GM12878 (cell line): Measurements from ENCODE around the gene LLPH. TPM values are rescaled to one million over a fixed set of nuclear protein-coding genes. Genes with fewer than 3 reads are reported as not detected.

Source experiments
- ATAC-seq: fragments of 200-7000 bp; cut with Tn5 transposase; 3 replicates; pipeline ENCODE4 v1.9.1; 2020; ENCODE audit warnings: mild to moderate bottlenecking, moderate library complexity
- Bru-seq: library from RNA; stranded (reverse); fragments of 400-500 nt; gene quantifications from one replicate; lab custom pipeline; 2021; lab: Mats Ljungman, UMichigan
- BruChase-seq, 2 experiments: library from RNA; stranded (reverse); fragments of 400-500 nt; gene quantifications; one replicate each; lab custom pipeline; 2021; lab: Mats Ljungman, UMichigan
- BruUV-seq: library from RNA; stranded (reverse); fragments of 400-500 nt; replicated peaks from 2 replicates; lab custom pipeline; 2021; lab: Mats Ljungman, UMichigan
- CTCF ChIA-PET: fragments of 300-600 bp; sonication (Branson Sonifier 250); formaldehyde crosslinking; extraction: SDS; loops from one replicate; lab custom pipeline; 2021; ENCODE audit warnings: inconsistent platforms; lab: Yijun Ruan, JAX
- POLR2A ChIA-PET: fragments of 350-600 bp; formaldehyde crosslinking; extraction: SDS; loops from one replicate; lab custom pipeline; 2021; ENCODE audit warnings: inconsistent platforms; lab: Charles Lee
- RAD21 ChIA-PET: fragments of 300-600 bp; sonication (Branson Sonifier 250); formaldehyde crosslinking; loops from one replicate; lab custom pipeline; 2023; ENCODE audit warnings: antibody characterized with exemption; ENCODE audit not compliant: unreplicated experiment; lab: Charles Lee
- SMC1A ChIA-PET: fragments of 300-600 bp; sonication (Branson Sonifier 250); formaldehyde crosslinking; loops from one replicate; lab custom pipeline; 2023; ENCODE audit not compliant: unreplicated experiment, uncharacterized antibody; lab: Charles Lee
- DNase-seq: peaks from one replicate; pipeline ENCODE4 v3.0.0-alpha.2; 2011; ENCODE audit warnings: low read depth, low spot score
- FAIRE-seq: peaks from 3 replicates; lab custom pipeline; 2011; peaks lifted over from hg19 to GRCh38; lab: Jason Lieb, UNC
- H2AFZ ChIP-seq: 2 replicates; pipeline ENCODE4 v1.6.0; 2011; ENCODE audit warnings: low read depth, low read length, control low read depth; ENCODE audit not compliant: control insufficient read depth
- H3K27ac ChIP-seq: 2 replicates; pipeline ENCODE4 v1.5.1; 2011; ENCODE audit warnings: control low read depth; ENCODE audit not compliant: control insufficient read depth, insufficient read depth
- H3K27me3 ChIP-seq, 2 experiments: replicated peaks in 1 of 2; 2 replicates each; pipeline versions ENCODE4 v1.6.0 to v1.6.1; 2011; ENCODE audit warnings: low read length in 1 of 2; ENCODE audit not compliant: control insufficient read depth in 2 of 2, insufficient read depth in 2 of 2
- H3K36me3 ChIP-seq, 2 experiments: 2 replicates each; pipeline ENCODE4 v1.5.1; 2011; ENCODE audit warnings: low read length in 1 of 2; ENCODE audit not compliant: control insufficient read depth in 2 of 2, insufficient read depth in 2 of 2
- H3K4me1 ChIP-seq: 2 replicates; pipeline ENCODE4 v1.6.1; 2011; ENCODE audit warnings: mild to moderate bottlenecking, low read length, moderate library complexity, mixed read lengths; ENCODE audit not compliant: control insufficient read depth, insufficient read depth
- H3K4me2 ChIP-seq: 2 replicates; pipeline ENCODE4 v1.6.0; 2011; ENCODE audit warnings: control low read depth; ENCODE audit not compliant: control insufficient read depth, insufficient read depth
- H3K4me3 ChIP-seq: fragments of 200-600 bp; sonication (generic); 2 replicates; pipeline ENCODE4 v1.5.1; 2016
- H3K79me2 ChIP-seq: 2 replicates; pipeline ENCODE4 v1.6.0; 2011; ENCODE audit warnings: low read length; ENCODE audit not compliant: control insufficient read depth, insufficient read depth
- H3K9ac ChIP-seq: 2 replicates; pipeline ENCODE4 v1.8.0; 2011; ENCODE audit warnings: low read length, control low read depth, mixed read lengths; ENCODE audit not compliant: control insufficient read depth, insufficient read depth
- H3K9me3 ChIP-seq: replicated peaks from 3 replicates; pipeline ENCODE4 v1.5.1; 2011; ENCODE audit warnings: mild to moderate bottlenecking, low read length; ENCODE audit not compliant: control insufficient read depth, insufficient read depth
- H4K20me1 ChIP-seq: 2 replicates; pipeline ENCODE4 v1.6.0; 2011; ENCODE audit not compliant: control insufficient read depth, insufficient read depth
- CUX1 ChIP-seq: IDR thresholded peaks from 2 replicates; pipeline ENCODE4 v1.6.1; 2012; ENCODE audit warnings: improper control_type of control experiment, low read depth, low read length; ENCODE audit not compliant: insufficient replicate concordance
- ELK1 ChIP-seq: IDR thresholded peaks from 2 replicates; pipeline ENCODE4 v1.6.1; 2012; ENCODE audit warnings: low read depth, low read length, improper control_type of control experiment
- JUNB ChIP-seq: IDR thresholded peaks from 2 replicates; pipeline ENCODE4 v1.6.1; 2016; ENCODE audit warnings: antibody characterized with exemption, mild to moderate bottlenecking
- MAX ChIP-seq: IDR thresholded peaks from 2 replicates; pipeline ENCODE4 v1.6.1; 2012; ENCODE audit warnings: low read depth, low read length, improper control_type of control experiment
- RBBP5 ChIP-seq: fragments of 200-600 bp; sonication (generic); conservative IDR thresholded peaks from 2 replicates; pipeline ENCODE4 v1.6.1; 2016
- USF1 ChIP-seq: IDR thresholded peaks from 2 replicates; pipeline ENCODE4 v1.6.1; 2011; ENCODE audit warnings: borderline replicate concordance, low read depth, mild to moderate bottlenecking, moderate library complexity, mixed read lengths, low read length; ENCODE audit not compliant: insufficient read depth; ENCODE audit errors: extremely low read length
- WRNIP1 ChIP-seq: IDR thresholded peaks from 2 replicates; pipeline ENCODE4 v1.6.1; 2011; ENCODE audit warnings: low read depth, low read length, improper control_type of control experiment, borderline replicate concordance
- ZBED1 ChIP-seq: IDR thresholded peaks from 2 replicates; pipeline ENCODE4 v1.6.1; 2016; ENCODE audit warnings: borderline replicate concordance
- WGBS: methylation state at CpG from one replicate; pipeline ENCODE4 v1.1.6; 2016; ENCODE audit warnings: low lambda C conversion rate; ENCODE audit not compliant: insufficient replicate concordance, insufficient coverage; ENCODE audit errors: missing lambda C conversion rate; 5-methylcytosine and 5-hydroxymethylcytosine counted together
- in situ Hi-C: fragments of 300-500 bp; cut with MboI; formaldehyde crosslinking; loops from 9 replicates; pipeline ENCODE4 v1.14.3; 2018; ENCODE audit warnings: mixed read lengths
- intact Hi-C: fragments of 100-400 bp; cut with micrococcal nuclease; formaldehyde crosslinking; loops from one replicate; pipeline ENCODE4 v1.14.2; 2022; ENCODE audit not compliant: unreplicated experiment
- long read RNA-seq, 2 experiments: library from polyadenylated mRNA; unstranded; transcript quantifications; one replicate each; pipeline ENCODE4 v2.0.0, GENCODE V29; 2019 to 2020
- polyA minus RNA-seq, 3 experiments: library from RNA; depleted of rRNA, polyadenylated mRNA; stranded (reverse); fragments of >200 nt; gene quantifications; 2 replicates each; pipeline ENCODE4 v1.2.3, GENCODE V29; 2011
- polyA plus RNA-seq, 11 experiments: library from polyadenylated mRNA; depleted of rRNA in 4 of 11; unstranded in 6 of 11; stranded (reverse) in 5 of 11; fragments of >200 nt; fragmentation: Nextera tagmentation in 4 of 11; fragmentation: Illumina TruSeq in 1 of 11; extraction: Ambion mirVana in 4 of 11; extraction: Trizol in 1 of 11; gene quantifications; 1 replicate in 1 of 11; 2 replicates in 10 of 11; pipeline versions ENCODE4 v1.2.1 to v1.2.3, GENCODE V29; 2011 to 2016; ENCODE audit warnings: inconsistent platforms in 2 of 11, missing spikeins in 2 of 11, low read depth in 1 of 11
- total RNA-seq, 4 experiments: library from RNA; depleted of rRNA in 3 of 4; stranded (reverse); fragments of >200 nt in 3 of 4; fragmentation: Illumina TruSeq in 1 of 4; extraction: Trizol in 1 of 4; gene quantifications; 2 replicates each; pipeline versions ENCODE4 v1.2.1 to v1.2.3, GENCODE V29; 2013 to 2021

The LLPH gene
- total RNA-seq (2013; cell fraction: nucleolus; rRNA removed) = 7.6 and 8.9 TPM in 2 replicates
- total RNA-seq (2014; rRNA removed) (15.2 and 18.1 TPM in 2 replicates), total RNA-seq (2014; rRNA removed; fragmentation: Illumina TruSeq; extraction: Trizol) (55.7 and 60.6 TPM in 2 replicates), total RNA-seq (2021) (26.5 and 29.3 TPM in 2 replicates), polyA plus RNA-seq (2011; rRNA removed) (24.7 and 47.0 TPM in 2 replicates), polyA plus RNA-seq (2014; fragmentation: Illumina TruSeq; extraction: Trizol) (80.2 and 102 TPM in 2 replicates), polyA plus RNA-seq (2014; fragmentation: Nextera tagmentation; extraction: Ambion mirVana) (100 to 1,000 TPM in 1 of 2 experiments, 10 to 100 TPM in 1; 96.1 to 107 TPM), polyA plus RNA-seq (2014; rRNA removed) (27.6 and 31.1 TPM in 2 replicates), polyA plus RNA-seq (2016; fragmentation: Nextera tagmentation; extraction: Ambion mirVana) (10 to 100 TPM; 82.5 to 83.4 TPM), polyA minus RNA-seq (2011; rRNA and poly(A)+ RNA removed) (1.8 and 2.4 TPM in 2 replicates), Bru-seq, nascent RNA (percentile 85 among the genes with signal in this experiment), BruChase-seq, experiment 1, labeled RNA remaining after a 6-hour chase (percentile 81 among the genes with signal in this experiment), BruChase-seq, experiment 2, labeled RNA remaining after a 2-hour chase (percentile 91 among the genes with signal in this experiment)
- polyA plus RNA-seq (2011; ENCODE audit: low read depth) = 24.3 TPM
- polyA plus RNA-seq (2011; cell fraction: cytosol; rRNA removed) = 4.5 and 4.6 TPM in 2 replicates
- 2.8 and 5.9 TPM in 2 replicates for polyA plus RNA-seq (2011; cell fraction: nucleus; rRNA removed)
- 31.6 and 47.3 TPM in 2 replicates for polyA plus RNA-seq (2012)
- 1.4 and 1.9 TPM in 2 replicates for polyA minus RNA-seq (2011; cell fraction: cytosol; rRNA and poly(A)+ RNA removed)
- polyA minus RNA-seq (2011; cell fraction: nucleus; rRNA and poly(A)+ RNA removed) = 2.9 and 4.2 TPM in 2 replicates
- long read RNA-seq, experiment 1, full-length matches to known transcripts = 39 of 40 reads
- long read RNA-seq, experiment 1, partial matches to known transcripts = 0 of 40 reads
- long read RNA-seq, experiment 1, other reads (novel, unspliced or antisense) = 1 of 40 reads
- long read RNA-seq, experiment 2, full-length matches to known transcripts = 111 of 125 reads
- long read RNA-seq, experiment 2, partial matches to known transcripts = 4 of 125 reads
- long read RNA-seq, experiment 2, other reads (novel, unspliced or antisense) = 10 of 125 reads

- SMC1A ChIA-PET = interaction anchor here (0.7 to 2.5 kb wide), 15 partner anchors 9 to 553 kb away, joined by 3 to 16 read pairs (median 3); partner anchors contain the start of genes HELB, IRAK3 and TMBIM4
- Histone ChIP-seq H2AFZ (peak within 1 kb of the TSS; percentile 70), H3K9ac (peak within 1 kb of the TSS; percentile 97), H3K79me2 (peaks cover 45% of the 10 kb centered on the region), H3K36me3 (peaks cover 0 to 11% of the 10 kb centered on the region in 2 experiments; a peak in 2 of 4 replicates), H3K27me3 (no peaks in the 10 kb centered on the region), H4K20me1 (no peaks in the 10 kb centered on the region), H3K4me1 (peaks cover 9% of the 10 kb centered on the region), H3K4me3 (peak within 1 kb of the TSS; percentile 92), H3K4me2 (peak within 1 kb of the TSS; percentile 99), H3K9me3 (no peaks in the 10 kb centered on the region; the same call in 2 of the 3 replicates), H3K27ac (peak within 1 kb of the TSS; percentile 88)
- RAD21 ChIA-PET = interaction anchor here (0.7 to 1.9 kb wide), 9 partner anchors 10 to 139 kb away, joined by 3 to 9 read pairs (median 4); partner anchors contain the start of gene TMBIM4
- CTCF ChIA-PET = interaction anchor here (0.6 to 1.9 kb wide), 12 partner anchors 10 to 528 kb away, joined by 3 to 9 read pairs (median 3); partner anchors contain the start of genes HELB and TMBIM4
- in situ Hi-C loops (no loop called here), intact Hi-C loops (loop anchor here (1.0 kb wide), 1 partner anchor 39 kb away; the partner anchor contains the start of gene TMBIM4)
- ATAC-seq (peak; percentile 97), DNase-seq (peak; percentile 57), FAIRE-seq (peak; percentile 99)
- WGBS = 1% methylated on average over 49 of the region's 49 CpGs
- POLR2A ChIA-PET = interaction anchor here (0.6 to 1.7 kb wide), 9 partner anchors 8 to 172 kb away, joined by 3 to 12 read pairs (median 4); partner anchors contain the start of genes HELB and TMBIM4
- TSS peak; percentile 82 for BruUV-seq
- TF ChIP-seq MAX (peak; percentile 53), RBBP5 (no peak), ELK1 (peak; percentile 83), WRNIP1 (no peak), JUNB (no peak), ZBED1 (no peak), CUX1 (no peak), USF1 (no peak)
Measured at GRCh38 chr12:66130267-66131066, at the start of gene LLPH. Gene LLPH (minus strand): TSS chr12:66130750. CDS start chr12:66129106, 1,644 bp downstream.
